Testis (tissue), 3 donors: ENCODE data around the gene TMEM182. TPM values are rescaled to one million over a fixed set of nuclear protein-coding genes. Genes with fewer than 3 reads are reported as not detected.

Experiments
- DNase-seq: peaks from one replicate; pipeline ENCODE4 v3.0.0-alpha.2; 2019
- H3K27ac ChIP-seq, 2 donors: fragments of 200-600 bp; sonication (generic); one replicate each; pipeline ENCODE4 v1.5.1; 2019
- H3K27me3 ChIP-seq: fragments of 200-600 bp; sonication (generic); one replicate; pipeline ENCODE4 v1.5.1; 2019
- H3K36me3 ChIP-seq: fragments of 200-600 bp; sonication (generic); one replicate; pipeline ENCODE4 v1.5.1; 2017; ENCODE audit warnings: low read depth; ENCODE audit errors: missing control alignments
- H3K4me1 ChIP-seq: fragments of 200-600 bp; sonication (generic); one replicate; pipeline ENCODE4 v1.5.1; 2019
- H3K4me3 ChIP-seq, 2 donors: fragments of 200-600 bp; sonication (generic); one replicate each; pipeline ENCODE4 v1.5.1; 2017 to 2019
- H3K9me3 ChIP-seq: fragments of 200-600 bp; sonication (generic); one replicate; pipeline ENCODE4 v1.5.1; 2017
- CTCF ChIP-seq, 3 experiments: fragments of 450-650 bp in 2 of 3; fragments of 200-600 bp in 1 of 3; sonication (generic) in 1 of 3; IDR thresholded peaks; one replicate each; pipeline ENCODE4 v1.5.1; 2016 to 2019; ENCODE audit warnings: antibody characterized with exemption in 3 of 3, mild to moderate bottlenecking in 2 of 3, moderate library complexity in 1 of 3
- POLR2A ChIP-seq: fragments of 450-650 bp; IDR thresholded peaks from one replicate; pipeline ENCODE4 v1.6.1; 2017; ENCODE audit warnings: antibody characterized with exemption, mild to moderate bottlenecking, moderate library complexity
- WGBS, 2 donors: methylation state at CpG; one replicate each; pipeline ENCODE4 v1.1.5; 2018; 5-methylcytosine and 5-hydroxymethylcytosine counted together
- intact Hi-C: fragments of 100-400 bp; cut with DNase I; formaldehyde crosslinking; loops from one replicate; pipeline ENCODE4 v1.15.1; 2023; ENCODE audit warnings: low total_unique reads
- polyA plus RNA-seq: library from polyadenylated mRNA; stranded (reverse); fragments of 350-450 nt; fragmentation: Illumina TruSeq; extraction: RNeasy Lipid Tissue Mini Kit (QIAGEN cat#74804); gene quantifications from one replicate; pipeline ENCODE4 v1.2.3, GENCODE V29; 2014; ENCODE audit warnings: low read depth, low replicate concordance; ENCODE audit not compliant: insufficient read depth
- total RNA-seq, 2 donors: library from RNA; depleted of rRNA; stranded (reverse); fragments of >200 nt; gene quantifications; one replicate each; pipeline ENCODE4 v1.2.3, GENCODE V29; 2016

Gene TMEM182
- total and polyA plus RNA-seq, 3 donors from 2014 or later = 3.0 to 4.1 (median 3.6) TPM

GRCh38 chr2:102782933-102783332 lies 21.1 kb downstream of the TMEM182 start:
- 87 to 88% methylated on average over 1 of the region's 1 CpG for WGBS, 2 donors
- no peak for DNase-seq
- no peaks in the 10 kb centered on the region for H3K4me1 ChIP-seq
- TF ChIP-seq CTCF (IDR thresholded peaks at IDR 0.05) (no peak), POLR2A (no peak)
- intact Hi-C loops = no loop called here
- H3K27me3 ChIP-seq = no peaks in the 10 kb centered on the region
- no peaks in the 10 kb centered on the region for H3K36me3 ChIP-seq
- H3K9me3 ChIP-seq = no peaks in the 10 kb centered on the region
- no peak overlapping the region for H3K27ac ChIP-seq
- H3K4me3 ChIP-seq = no peak overlapping the region

- intact Hi-C loops = no loop called here
- no peak for DNase-seq
- Histone ChIP-seq H3K27me3 (no peaks in the 10 kb centered on the region), H3K9me3 (no peaks in the 10 kb centered on the region), H3K27ac (no peak overlapping the region), H3K36me3 (no peaks in the 10 kb centered on the region), H3K4me1 (no peaks in the 10 kb centered on the region), H3K4me3 (no peak overlapping the region)
- TF ChIP-seq POLR2A (no peak), CTCF (IDR thresholded peaks at IDR 0.05) (no peak)
- 52 to 56% methylated on average over 7 of the region's 7 CpGs for WGBS, 2 donors
These were observed 21.8 kb downstream of the TMEM182 start for GRCh38 chr2:102783506-102784183.

- H3K4me1 ChIP-seq = no peaks in the 10 kb centered on the region
- intact Hi-C loops = no loop called here
- WGBS, 2 donors = 70 to 91% methylated on average over 3 of the region's 3 CpGs
These were observed 23.1 kb downstream of the TMEM182 start for GRCh38 chr2:102784940-102785339.

GRCh38 chr2:102788216-102788884 lies 26.5 kb downstream of the TMEM182 start:
- TF ChIP-seq POLR2A (no peak), CTCF (IDR thresholded peaks at IDR 0.05) (no peak)
- Histone ChIP-seq H3K27me3 (no peaks in the 10 kb centered on the region), H3K36me3 (no peaks in the 10 kb centered on the region), H3K27ac (no peak overlapping the region), H3K4me3 (no peak overlapping the region), H3K4me1 (no peaks in the 10 kb centered on the region), H3K9me3 (no peaks in the 10 kb centered on the region)
- no peak for DNase-seq
- intact Hi-C loops = no loop called here
- WGBS, 2 donors = 22 to 48% methylated on average over 1 to 5 of the region's 5 CpGs

More at GRCh38 chr2:102784940-102785339, 23.1 kb downstream of the TMEM182 start:
- no peak for DNase-seq
- H3K27ac ChIP-seq = no peak overlapping the region
- H3K4me3 ChIP-seq = no peak overlapping the region
- H3K36me3 ChIP-seq = no peaks in the 10 kb centered on the region
- H3K27me3 ChIP-seq = no peaks in the 10 kb centered on the region
- no peak for TF ChIP-seq CTCF (IDR thresholded peaks at IDR 0.05)
- TF ChIP-seq POLR2A = no peak
- no peaks in the 10 kb centered on the region for H3K9me3 ChIP-seq

GRCh38 chr2:102788885-102789260 lies 27.0 kb downstream of the TMEM182 start:
- Histone ChIP-seq H3K36me3 (no peaks in the 10 kb centered on the region), H3K9me3 (no peaks in the 10 kb centered on the region), H3K4me1 (no peaks in the 10 kb centered on the region), H3K27ac (no peak overlapping the region), H3K27me3 (no peaks in the 10 kb centered on the region), H3K4me3 (no peak overlapping the region)
- intact Hi-C loops = no loop called here
- no peak for DNase-seq
- WGBS, 2 donors = 53 to 71% methylated on average over 7 to 8 of the region's 8 CpGs
- TF ChIP-seq CTCF (IDR thresholded peaks at IDR 0.05) (no peak), POLR2A (no peak)
